SJSA1 (cell line): ENCODE data around the gene MAP4K2. TPM values are rescaled to one million over a fixed set of nuclear protein-coding genes. Genes with fewer than 3 reads are reported as not detected.
"Not testable (repeated sequence)": the region's sequence is repeated elsewhere in the genome, so short reads cannot be mapped to it uniquely, and the experiment has no call there.

Source experiments
- DNase-seq, 2 experiments: peaks; one replicate each; pipeline ENCODE4 v3.0.0-alpha.2; 2015 to 2020; ENCODE audit warnings: low spot score in 2 of 2, low read depth in 1 of 2
- H3K27ac ChIP-seq: fragments of 250-450 bp; sonication (Bioruptor Pico); 2 replicates; pipeline ENCODE4 v1.5.1; 2020; ENCODE audit warnings: mild to moderate bottlenecking, moderate library complexity
- H3K27me3 ChIP-seq: fragments of 250-450 bp; sonication (Bioruptor Pico); replicated peaks from 2 replicates; pipeline ENCODE4 v1.5.1; 2020; ENCODE audit warnings: mild to moderate bottlenecking, moderate library complexity
- H3K36me3 ChIP-seq: fragments of 250-450 bp; sonication (Bioruptor Pico); 2 replicates; pipeline ENCODE4 v1.5.1; 2020; ENCODE audit warnings: mild to moderate bottlenecking
- H3K4me1 ChIP-seq: fragments of 250-450 bp; sonication (Bioruptor Pico); replicated peaks from 2 replicates; pipeline ENCODE4 v1.6.1; 2021; ENCODE audit warnings: mild to moderate bottlenecking
- H3K4me3 ChIP-seq: fragments of 250-450 bp; sonication (Bioruptor Pico); 2 replicates; pipeline ENCODE4 v1.5.1; 2020; ENCODE audit warnings: mild to moderate bottlenecking
- H3K9me3 ChIP-seq: fragments of 250-450 bp; sonication (Bioruptor Pico); replicated peaks from 2 replicates; pipeline ENCODE4 v1.5.1; 2020; ENCODE audit warnings: mild to moderate bottlenecking
- total RNA-seq: library from RNA; depleted of rRNA; stranded (reverse); fragments of >200 nt; shearing (Covaris generic); gene quantifications from 2 replicates; pipeline ENCODE4 v1.2.3, GENCODE V29; 2014

Gene MAP4K2
- total RNA-seq, 1 experiment from 2014 or later, result 22.9 TPM

- Histone ChIP-seq H3K36me3 (no peaks in the 10 kb centered on the region), H3K27ac (no peak overlapping the region), H3K4me3 (no peak overlapping the region), H3K27me3 (no peaks in the 10 kb centered on the region; the same call in 1 of the 2 replicates), H3K4me1 (peaks cover 6% of the 10 kb centered on the region), H3K9me3 (no peaks in the 10 kb centered on the region)
- DNase-seq, result no peak
These were observed 30.5 kb upstream of the MAP4K2 start for GRCh38 chr11:64833509-64833908.

- no peaks in the 10 kb centered on the region; the same call in 1 of the 2 replicates for H3K27me3 ChIP-seq
These were observed 30.1 kb upstream of the MAP4K2 start for GRCh38 chr11:64833198-64833502.

GRCh38 chr11:64832467-64833197, 29.6 kb upstream of the MAP4K2 start:
- no peaks in the 10 kb centered on the region for H3K9me3 ChIP-seq
- H3K27ac ChIP-seq, result no peak overlapping the region
- peaks cover 6% of the 10 kb centered on the region for H3K4me1 ChIP-seq
- H3K36me3 ChIP-seq, result no peaks in the 10 kb centered on the region
- no peaks in the 10 kb centered on the region; the same call in 1 of the 2 replicates for H3K27me3 ChIP-seq
- DNase-seq, result no peak
- H3K4me3 ChIP-seq, result no peak overlapping the region

More at GRCh38 chr11:64833198-64833502, 30.1 kb upstream of the MAP4K2 start:
- Histone ChIP-seq H3K4me1 (peaks cover 6% of the 10 kb centered on the region), H3K36me3 (no peaks in the 10 kb centered on the region), H3K9me3 (no peaks in the 10 kb centered on the region), H3K27ac (no peak overlapping the region), H3K4me3 (no peak overlapping the region)
- DNase-seq, result no peak

- H3K4me1 ChIP-seq, result peaks cover 6% of the 10 kb centered on the region
- H3K27ac ChIP-seq, result no peak overlapping the region
- H3K27me3 ChIP-seq, result no peaks in the 10 kb centered on the region; the same call in 1 of the 2 replicates
- H3K4me3 ChIP-seq, result no peak overlapping the region
- no peak for DNase-seq
- H3K36me3 ChIP-seq, result no peaks in the 10 kb centered on the region
- H3K9me3 ChIP-seq, result no peaks in the 10 kb centered on the region
These were observed 28.4 kb upstream of the MAP4K2 start for GRCh38 chr11:64831411-64831891.

GRCh38 chr11:64829536-64830251, 26.7 kb upstream of the MAP4K2 start:
- Histone ChIP-seq H3K4me1 (no peaks in the 10 kb centered on the region), H3K36me3 (no peaks in the 10 kb centered on the region), H3K27ac (no peak overlapping the region), H3K9me3 (no peaks in the 10 kb centered on the region), H3K27me3 (no peaks in the 10 kb centered on the region; the same call in 1 of the 2 replicates), H3K4me3 (no peak overlapping the region)
- no peak for DNase-seq

GRCh38 chr11:64827451-64827839, 24.4 kb upstream of the MAP4K2 start:
- Histone ChIP-seq H3K9me3 (no peaks in the 10 kb centered on the region), H3K36me3 (no peaks in the 10 kb centered on the region), H3K27ac (no peak overlapping the region), H3K27me3 (peaks cover 10% of the 10 kb centered on the region; the same call in 1 of the 2 replicates), H3K4me1 (no peaks in the 10 kb centered on the region), H3K4me3 (no peak overlapping the region)
- DNase-seq, result no peak

- Histone ChIP-seq H3K9me3 (no peaks in the 10 kb centered on the region), H3K4me1 (no peaks in the 10 kb centered on the region), H3K27me3 (peaks cover 10% of the 10 kb centered on the region; the same call in 1 of the 2 replicates), H3K4me3 (no peak overlapping the region), H3K27ac (no peak overlapping the region), H3K36me3 (no peaks in the 10 kb centered on the region)
- DNase-seq, result no peak
These were observed 23.8 kb upstream of the MAP4K2 start for GRCh38 chr11:64826578-64827450.

GRCh38 chr11:64826062-64826461, 23.0 kb upstream of the MAP4K2 start:
- Histone ChIP-seq H3K27ac (no peak overlapping the region), H3K27me3 (peaks cover 10% of the 10 kb centered on the region; the same call in 1 of the 2 replicates), H3K4me1 (no peaks in the 10 kb centered on the region), H3K36me3 (no peaks in the 10 kb centered on the region), H3K9me3 (no peaks in the 10 kb centered on the region), H3K4me3 (no peak overlapping the region)
- no peak for DNase-seq

- no peak for DNase-seq
These were observed 20.6 kb upstream of the MAP4K2 start for GRCh38 chr11:64823568-64824119.

GRCh38 chr11:64817476-64817875, 14.5 kb upstream of the MAP4K2 start:
- H3K4me3 ChIP-seq, result no peak overlapping the region
- DNase-seq, result no peak
- H3K4me1 ChIP-seq, result no peaks in the 10 kb centered on the region
- H3K27ac ChIP-seq, result no peak overlapping the region
- H3K9me3 ChIP-seq, result no peaks in the 10 kb centered on the region
- no peaks in the 10 kb centered on the region for H3K27me3 ChIP-seq
- no peaks in the 10 kb centered on the region for H3K36me3 ChIP-seq

More at GRCh38 chr11:64823568-64824119, 20.6 kb upstream of the MAP4K2 start:
- Histone ChIP-seq H3K4me1 (no peaks in the 10 kb centered on the region), H3K27me3 (peaks cover 10% of the 10 kb centered on the region; the same call in 1 of the 2 replicates), H3K4me3 (no peak overlapping the region), H3K27ac (no peak overlapping the region), H3K36me3 (no peaks in the 10 kb centered on the region), H3K9me3 (no peaks in the 10 kb centered on the region)

GRCh38 chr11:64815433-64815832, 12.4 kb upstream of the MAP4K2 start:
- not testable (repeated sequence) for H3K36me3 ChIP-seq, H3K27me3 ChIP-seq, H3K4me1 ChIP-seq, H3K27ac ChIP-seq, H3K9me3 ChIP-seq, DNase-seq, H3K4me3 ChIP-seq

GRCh38 chr11:64814712-64815187, 11.7 kb upstream of the MAP4K2 start:
- Histone ChIP-seq H3K4me1 (peaks cover 5% of the 10 kb centered on the region), H3K27ac (no peak overlapping the region)
- no peak for DNase-seq

GRCh38 chr11:64813826-64814225, 10.8 kb upstream of the MAP4K2 start:
- DNase-seq, result no peak
- Histone ChIP-seq H3K4me1 (peaks cover 11% of the 10 kb centered on the region), H3K9me3 (no peaks in the 10 kb centered on the region), H3K36me3 (peaks cover 6% of the 10 kb centered on the region), H3K27me3 (no peaks in the 10 kb centered on the region), H3K27ac (no peak overlapping the region), H3K4me3 (no peak overlapping the region)

More at GRCh38 chr11:64814712-64815187, 11.7 kb upstream of the MAP4K2 start:
- no peaks in the 10 kb centered on the region for H3K27me3 ChIP-seq
- no peaks in the 10 kb centered on the region for H3K9me3 ChIP-seq
- 0 out of 2 replicates have a peak, but pooled peaks cover under 1% of the 10 kb centered on the region for H3K36me3 ChIP-seq
- H3K4me3 ChIP-seq, result no peak overlapping the region
